CD4-positive, alpha-beta T cell treated with Interleukin-6 for 4 hours (primary cell): ENCODE measurements around the gene ITM2C.

ENCODE experiments used
- DNase-seq: peaks from one replicate; pipeline ENCODE4 v3.0.0-alpha.2; 2020; ENCODE audit warnings: mixed read lengths

Gene ITM2C

DNA sequence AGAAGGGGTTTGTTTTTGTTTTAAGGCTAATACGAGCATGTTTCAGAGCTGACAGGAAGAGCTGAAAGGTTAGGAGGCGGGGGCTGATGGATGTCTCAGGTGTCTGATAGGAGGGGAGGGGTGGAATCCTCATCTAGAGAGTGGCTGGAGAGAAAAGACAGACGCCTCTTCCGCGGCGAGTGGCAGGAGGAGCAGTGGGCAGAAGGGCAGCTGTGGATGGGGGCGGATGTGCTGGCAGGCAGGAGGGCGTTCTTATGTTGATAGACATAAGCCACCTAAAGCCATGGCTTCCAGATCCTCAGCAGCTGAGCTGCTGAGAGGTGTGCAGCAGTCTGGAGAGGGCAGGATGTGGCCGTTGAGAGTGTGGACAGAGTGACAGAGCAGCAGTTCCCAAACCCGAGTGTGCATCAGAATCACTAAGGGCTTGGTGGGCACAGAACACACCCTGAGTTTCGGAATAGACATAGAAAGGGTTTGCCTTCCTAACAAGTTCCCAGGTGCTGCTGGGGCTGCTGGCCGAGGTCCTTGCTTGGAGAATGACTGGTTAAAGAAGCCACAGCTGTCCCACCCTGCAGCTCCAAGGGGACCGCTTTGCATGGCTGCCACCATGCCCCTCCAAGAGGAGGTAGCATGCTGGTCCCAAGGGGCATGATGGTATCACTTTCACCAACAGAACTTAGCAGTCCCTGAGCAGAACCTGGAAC lies 3.0 kb upstream of the ITM2C start:
- DNase-seq: peak; percentile 16

DNA sequence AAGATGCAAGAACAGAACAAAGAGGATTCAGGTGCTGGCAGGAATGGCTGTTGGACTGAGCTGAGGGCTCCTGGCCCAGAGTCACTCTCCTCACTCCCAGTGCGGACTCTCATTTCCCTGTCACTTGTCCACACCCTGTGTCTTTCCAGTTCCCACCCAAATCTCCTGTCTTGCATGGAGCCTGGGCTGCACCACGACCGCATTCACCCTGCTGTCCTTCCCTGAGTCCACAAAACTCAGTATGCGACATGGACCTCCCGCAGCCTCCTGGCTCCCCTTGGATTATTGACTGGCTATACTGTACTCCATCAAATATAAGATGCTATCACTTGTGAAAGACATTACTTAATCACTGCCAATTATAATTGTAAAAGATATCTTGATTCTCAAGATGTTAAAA lies 2.5 kb upstream of the ITM2C start:
- no peak for DNase-seq

DNA sequence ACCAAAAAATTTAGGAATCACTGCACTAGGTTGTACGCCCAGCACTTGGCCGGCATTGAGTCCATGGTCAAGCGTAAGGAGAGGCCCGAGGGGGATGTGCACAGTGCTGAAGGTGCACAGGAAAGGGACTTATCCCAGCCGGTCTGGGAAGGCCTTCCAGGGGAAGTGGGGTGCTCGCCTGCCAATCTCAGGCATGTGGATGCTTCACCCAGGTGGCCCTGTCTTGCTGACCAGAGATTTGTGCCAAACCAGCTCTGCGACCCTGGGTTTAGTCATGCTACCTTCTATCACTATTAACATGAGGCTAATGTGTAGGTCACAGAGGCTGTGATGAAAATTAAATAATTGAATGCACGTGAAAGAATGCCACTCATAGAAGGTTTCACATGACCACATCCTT lies 1.7 kb upstream of the ITM2C start:
- no peak for DNase-seq

DNA sequence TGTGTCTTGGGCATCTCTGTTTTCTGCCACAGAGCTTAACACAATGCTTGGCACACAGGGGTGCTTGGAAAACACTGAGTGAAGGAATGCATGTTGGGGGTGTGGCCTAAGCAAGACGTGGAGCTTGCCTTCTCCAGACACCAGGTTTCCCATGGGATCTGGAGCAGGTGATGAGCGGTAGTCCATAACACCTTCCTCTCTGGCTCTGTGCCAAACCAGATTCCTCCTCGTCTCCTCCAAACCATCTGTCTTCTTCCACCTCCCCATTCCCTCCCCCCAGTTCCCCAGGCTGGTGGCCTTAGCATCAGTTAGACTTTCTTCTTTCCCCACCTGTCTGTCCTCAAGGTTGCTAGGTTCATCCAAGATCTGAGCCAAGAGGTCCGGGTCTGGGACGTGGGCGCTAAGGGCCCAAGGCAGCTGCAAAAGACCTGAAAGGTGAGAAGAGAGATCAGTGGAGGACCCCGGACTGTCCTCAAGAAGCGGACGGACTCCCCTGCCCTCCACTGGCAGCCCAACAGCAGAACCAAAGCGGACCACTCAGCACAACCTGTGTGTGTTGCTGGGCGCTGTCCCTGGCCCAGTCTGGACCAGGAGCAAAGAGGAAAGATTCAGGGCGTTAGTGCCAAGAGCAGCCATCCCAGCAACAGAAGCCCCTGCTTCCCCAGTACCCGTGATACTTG lies 1.2 kb upstream of the ITM2C start:
- DNase-seq: no peak

DNA sequence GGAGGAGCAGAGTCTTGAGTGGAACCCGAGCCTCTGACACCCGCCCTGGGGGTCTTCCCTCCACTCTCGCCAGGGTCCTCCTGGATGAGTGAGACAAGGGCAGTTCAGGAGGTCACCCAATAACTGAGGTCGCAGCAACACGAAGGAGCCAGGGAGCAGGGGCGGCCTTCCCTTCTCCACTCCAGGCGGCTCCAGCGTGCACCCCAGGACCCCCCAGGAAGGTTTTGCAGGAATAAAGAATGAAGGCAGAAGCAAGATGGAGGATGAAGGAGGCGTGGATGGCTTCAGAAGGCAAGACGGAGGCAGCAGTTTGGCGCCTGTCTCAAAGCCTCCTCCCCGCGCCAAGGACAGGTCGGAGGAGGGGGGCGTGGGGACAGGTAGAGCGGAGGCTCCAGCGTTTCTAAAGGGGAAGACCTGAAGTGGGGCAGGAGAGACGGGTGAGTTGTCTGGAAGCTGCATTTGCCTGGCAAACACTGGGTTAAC lies 579 bp upstream of the ITM2C start:
- no peak for DNase-seq

DNA sequence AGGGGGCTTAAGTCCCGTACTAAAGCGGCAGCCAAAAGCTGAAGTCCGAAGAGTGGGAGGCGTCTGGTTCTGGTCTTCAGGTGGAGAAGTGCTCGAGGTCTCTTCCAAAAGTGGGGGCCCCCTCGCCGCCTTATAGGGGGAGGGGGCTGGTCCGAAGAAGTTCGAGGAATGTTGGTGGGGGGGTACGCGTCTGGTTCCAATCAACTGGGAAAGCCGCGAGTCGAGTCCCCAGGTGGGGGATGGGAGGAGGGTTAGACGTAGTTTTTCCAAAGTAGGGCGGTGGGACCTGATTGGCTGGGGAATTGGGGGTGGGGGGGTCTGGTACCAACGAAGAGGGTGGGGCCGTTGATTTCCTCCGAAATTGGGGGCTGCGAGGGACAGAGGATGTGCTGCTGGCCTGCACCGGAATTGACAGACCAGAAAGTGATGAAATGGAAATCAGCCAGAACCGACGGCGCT lies 594 bp downstream of the ITM2C start:
- peak; percentile 13 for DNase-seq

DNA sequence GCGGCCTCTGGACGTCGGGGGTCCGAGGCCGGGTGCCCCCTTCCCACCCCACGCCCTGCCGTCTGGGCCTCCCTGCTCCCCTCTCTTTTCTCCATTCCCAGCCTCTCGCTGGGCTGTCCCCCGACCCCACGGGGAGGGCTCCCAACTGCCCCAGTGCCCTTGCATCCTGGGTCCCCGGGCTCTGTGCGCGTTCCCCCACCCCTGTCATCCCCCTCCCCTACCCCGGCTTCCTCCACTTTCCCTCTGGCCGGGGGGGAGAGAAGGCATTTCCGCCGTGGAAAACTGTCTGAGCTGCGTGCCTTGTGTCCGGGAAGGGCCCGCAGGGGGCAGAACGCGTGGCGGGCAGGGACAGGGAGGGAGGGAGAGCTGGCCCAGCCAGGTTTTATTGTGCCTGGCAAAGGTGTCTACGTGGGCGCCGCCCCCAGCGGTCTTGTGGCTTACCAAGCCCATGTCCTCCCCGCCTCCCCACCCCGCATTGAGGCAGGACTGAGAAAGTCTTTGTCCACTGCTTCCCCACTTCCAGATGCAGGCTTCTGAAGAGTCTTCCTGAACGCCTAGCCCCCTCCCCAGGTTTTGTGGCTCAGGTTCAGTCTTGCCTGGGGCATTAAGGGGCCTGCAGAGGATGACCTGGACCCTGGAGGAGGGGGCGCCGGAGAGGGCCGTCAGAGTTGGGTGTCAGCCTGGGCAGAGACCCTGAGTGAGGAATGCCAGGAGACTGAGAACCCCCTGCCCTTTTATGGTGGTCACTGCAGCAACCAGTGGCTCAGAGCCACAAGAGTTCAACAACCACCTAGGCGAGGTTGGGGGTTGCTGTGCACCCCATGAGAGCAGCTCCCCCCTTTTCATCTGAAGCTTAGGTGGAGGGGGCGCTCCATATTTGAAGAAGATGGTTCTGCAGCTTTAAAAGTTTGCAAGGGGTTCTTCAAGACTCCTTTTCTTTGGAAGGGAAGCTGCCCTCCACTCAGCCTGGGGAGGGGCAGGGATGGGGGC lies 1.3 kb downstream of the ITM2C start:
- DNase-seq: peak; percentile 41

DNA sequence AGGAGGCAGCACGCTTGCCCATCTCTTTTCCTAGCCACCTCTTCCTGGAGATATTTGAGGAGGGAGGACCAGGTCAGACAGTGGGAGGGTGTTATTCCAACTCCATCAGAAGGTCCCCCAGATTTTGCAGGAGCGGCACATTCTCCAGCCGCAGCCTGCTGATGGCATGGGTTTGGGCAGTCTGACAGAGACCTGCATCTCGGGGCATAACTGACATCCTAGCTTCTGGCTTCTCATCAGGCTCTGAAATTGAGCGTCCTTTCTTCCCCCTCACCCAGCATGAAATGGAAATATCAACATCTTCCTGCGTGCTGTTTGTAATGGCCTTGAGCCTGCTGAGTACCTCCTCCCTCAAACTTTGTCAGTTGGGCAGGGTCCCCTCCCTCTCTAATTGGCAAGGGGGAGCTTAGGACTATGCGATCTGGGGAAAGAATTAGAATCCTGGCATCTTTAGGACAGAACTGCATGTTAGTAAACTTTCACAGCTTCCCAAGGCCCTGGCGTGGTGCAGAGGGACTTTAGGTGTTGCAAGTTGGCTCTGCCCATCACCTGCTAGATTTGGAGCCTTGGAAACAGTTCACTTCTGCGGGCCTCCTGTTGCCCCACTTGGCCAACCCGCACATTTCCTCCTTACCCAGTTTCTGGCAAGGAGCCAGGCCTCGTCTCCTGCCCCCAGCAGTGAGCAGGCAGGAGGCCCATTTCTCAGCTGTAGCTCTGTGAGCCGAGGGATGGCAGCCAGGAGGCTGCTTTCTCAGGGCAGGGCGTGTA lies 2.2 kb downstream of the ITM2C start:
- DNase-seq: peak; percentile 80

DNA sequence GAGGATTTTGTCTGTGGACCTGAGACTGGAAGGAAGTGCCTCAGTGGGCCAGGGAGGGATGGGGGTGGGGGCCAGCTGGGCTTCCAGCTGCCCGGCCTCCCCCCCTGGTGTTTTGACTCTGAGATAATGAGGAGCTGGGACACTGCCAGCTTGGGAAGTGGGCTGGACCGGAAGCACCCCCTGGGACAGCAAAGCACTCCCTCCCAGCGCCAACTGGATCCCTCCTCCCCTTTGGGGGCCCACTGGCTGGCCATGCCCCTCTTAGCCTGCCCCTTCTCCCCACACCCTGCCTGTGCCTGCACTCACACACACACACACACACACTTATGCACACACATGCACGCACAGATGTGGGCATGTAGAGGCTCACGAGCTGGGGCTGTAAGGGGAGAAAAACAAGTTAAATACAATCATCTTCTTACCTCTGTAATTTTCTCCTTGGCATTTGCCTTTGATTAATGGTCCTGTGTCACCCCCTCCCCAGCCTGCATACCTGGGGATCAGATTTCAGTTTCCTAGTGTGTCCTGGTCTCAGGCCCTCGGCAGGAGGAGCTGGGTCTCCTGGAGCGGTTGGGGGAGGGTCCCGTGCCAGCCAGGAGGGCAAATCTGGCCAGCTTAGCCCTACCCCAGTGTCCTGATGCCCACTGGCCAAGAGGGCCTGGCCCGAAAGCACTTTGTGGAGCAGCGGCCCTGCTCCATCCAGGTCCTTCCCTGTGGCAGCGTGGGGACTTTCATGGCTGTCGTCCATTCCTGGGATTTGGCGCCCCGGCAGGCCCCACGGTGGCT lies 3.6 kb downstream of the ITM2C start:
- DNase-seq: no peak

DNA sequence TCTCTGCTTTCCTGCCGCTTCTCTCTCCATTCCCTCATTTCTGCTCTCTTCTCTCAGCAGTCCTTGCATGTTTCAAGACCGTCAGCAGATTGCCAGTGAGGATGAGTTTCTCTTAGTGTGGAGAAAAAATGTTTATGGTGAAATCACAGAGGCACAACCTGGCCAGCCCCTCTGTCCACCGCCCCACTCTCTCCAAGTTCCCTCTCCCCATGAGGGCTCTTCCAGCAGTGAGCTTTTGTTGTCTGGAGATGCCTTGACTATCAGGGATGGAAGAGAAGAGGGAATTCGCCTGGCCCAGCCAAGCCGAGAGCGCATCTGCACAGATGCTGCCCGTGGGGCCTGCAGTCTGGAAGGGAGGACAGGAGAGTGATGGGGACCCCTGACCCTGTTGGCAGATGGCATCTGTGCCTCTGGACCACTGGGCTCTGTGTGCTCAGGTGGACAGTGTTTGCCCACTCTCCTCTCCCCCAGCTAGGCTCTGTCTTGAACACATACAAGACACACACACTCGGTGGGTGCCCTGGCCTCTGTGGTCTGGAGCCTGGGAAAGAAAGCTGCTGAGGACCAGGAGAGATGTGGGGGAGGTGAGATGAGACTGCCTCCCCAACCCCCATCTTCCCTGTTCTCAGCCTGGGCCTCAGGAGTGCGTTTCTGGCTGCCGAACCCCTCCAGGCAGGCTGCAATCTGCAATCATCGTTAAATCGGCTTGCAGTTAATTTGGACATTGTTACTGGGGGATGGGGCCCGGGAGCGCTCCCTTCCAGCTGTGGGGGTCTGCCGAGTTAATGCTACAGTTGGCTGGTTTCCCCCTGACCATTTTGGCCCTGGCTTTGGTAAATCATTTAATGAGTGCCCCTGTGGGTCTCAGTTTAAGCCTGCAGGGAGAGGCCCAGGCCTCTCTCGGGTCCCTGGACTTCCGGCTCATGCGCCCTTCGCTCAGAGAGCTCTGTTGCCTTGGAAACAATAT lies 4.5 kb downstream of the ITM2C start:
- no peak for DNase-seq

DNA sequence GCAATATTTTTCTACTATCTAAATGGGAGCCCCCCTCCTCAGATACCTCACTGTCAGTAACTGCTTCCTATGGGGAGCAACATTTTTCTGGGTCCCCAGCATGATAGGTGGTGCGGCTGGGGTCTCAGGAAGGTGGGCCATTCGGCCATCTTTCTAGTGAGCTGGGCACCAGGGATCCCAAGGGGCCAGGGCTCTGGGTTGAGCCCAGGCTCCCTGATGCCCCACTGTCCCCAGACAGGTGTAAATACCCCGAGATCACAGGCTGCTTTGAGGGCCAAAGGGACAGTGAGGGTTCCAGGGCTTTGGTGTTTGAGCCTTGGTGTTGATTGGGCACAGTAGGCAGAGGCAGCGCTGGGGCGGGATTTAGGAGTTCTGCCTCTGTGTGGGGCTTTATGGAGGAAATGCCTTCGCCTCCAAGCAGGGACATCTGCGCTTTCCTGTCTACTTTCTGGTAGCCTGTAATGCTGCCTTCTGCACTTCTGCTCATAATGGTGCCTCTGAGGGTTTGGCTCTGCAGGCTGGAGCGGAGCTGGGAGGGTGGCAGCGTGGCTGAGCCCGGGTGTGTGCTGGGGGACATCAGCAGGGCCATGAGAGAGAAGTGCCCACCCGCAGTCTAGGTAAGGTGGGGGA lies 5.3 kb downstream of the ITM2C start:
- DNase-seq: no peak

DNA sequence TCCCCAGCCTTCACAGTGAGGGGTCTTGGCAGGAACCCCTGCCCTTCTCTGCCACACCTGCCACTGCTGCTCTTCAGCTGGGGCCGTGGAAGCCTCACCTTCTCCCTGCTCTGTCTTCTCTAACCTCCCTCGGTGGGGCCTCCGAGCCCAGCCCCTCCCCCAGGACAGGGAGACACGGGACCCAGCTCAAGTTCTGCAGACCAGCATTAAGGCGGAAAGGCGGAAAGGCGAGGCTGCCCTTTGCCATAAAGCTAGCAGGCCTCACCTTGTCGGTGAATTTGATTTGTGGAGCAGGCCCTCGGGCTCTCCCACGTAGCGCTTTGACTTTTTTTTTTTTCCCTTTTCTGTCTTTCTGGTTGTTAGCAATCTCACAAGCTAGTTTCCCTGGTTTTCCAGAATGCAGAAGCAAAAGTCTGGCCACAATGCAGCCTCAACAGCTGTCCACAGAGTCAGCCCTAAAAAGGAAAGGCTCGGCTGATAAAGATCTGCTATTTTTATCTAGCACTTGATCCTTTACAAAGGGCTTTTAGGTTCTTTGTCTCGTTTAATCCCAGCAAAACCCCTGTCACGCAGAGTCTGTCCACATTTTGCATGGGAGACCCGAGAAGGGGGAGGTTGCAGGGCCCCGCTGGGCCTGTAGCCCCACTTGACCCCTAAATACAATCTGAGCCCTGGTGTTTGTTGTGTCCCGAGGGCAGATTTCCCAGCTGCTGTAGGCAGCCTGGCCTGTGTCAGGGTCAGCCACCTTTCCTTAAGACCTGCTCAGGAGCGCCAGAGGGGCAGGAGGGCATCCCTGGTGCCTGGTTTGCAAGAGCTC lies 6.0 kb downstream of the ITM2C start:
- no peak for DNase-seq

DNA sequence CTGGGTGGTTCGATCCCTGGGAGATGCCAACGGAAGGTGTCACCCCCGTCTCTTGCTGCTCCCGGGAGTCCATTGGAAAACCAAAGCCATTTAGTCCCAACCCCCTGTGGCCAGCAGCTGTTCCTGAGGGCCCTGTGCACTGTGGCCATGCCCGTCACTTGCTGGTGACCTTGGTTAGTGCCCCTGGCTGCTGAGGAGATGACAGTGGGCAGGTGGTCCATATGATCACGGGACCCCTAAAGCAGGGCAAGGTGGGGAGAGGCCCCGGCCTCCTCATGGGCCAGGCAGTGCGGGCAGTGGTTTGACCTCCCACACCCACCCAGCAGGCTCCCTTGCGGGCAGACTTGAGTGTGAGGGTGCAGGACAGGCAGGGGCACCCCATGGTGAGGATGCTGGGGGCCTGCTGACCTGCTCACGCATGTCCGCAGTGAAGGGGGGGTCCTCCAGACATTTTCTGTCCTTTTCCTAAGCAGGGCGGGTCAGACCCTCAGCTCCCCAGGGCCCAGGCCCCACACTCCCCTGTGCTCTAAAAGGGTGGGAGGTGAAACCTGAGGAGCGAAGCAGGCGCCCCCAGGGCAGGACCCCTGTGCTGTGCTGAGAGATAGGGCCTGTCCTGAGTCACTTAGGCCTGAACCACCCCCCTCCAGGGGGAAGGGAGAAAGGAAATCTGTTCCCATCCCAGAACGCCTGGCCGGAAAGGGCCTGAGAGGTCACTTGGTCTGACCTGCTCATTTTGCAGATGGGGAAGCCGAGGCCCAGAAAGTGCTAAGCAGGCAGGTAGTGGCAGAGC lies 6.8 kb downstream of the ITM2C start:
- DNase-seq: no peak

DNA sequence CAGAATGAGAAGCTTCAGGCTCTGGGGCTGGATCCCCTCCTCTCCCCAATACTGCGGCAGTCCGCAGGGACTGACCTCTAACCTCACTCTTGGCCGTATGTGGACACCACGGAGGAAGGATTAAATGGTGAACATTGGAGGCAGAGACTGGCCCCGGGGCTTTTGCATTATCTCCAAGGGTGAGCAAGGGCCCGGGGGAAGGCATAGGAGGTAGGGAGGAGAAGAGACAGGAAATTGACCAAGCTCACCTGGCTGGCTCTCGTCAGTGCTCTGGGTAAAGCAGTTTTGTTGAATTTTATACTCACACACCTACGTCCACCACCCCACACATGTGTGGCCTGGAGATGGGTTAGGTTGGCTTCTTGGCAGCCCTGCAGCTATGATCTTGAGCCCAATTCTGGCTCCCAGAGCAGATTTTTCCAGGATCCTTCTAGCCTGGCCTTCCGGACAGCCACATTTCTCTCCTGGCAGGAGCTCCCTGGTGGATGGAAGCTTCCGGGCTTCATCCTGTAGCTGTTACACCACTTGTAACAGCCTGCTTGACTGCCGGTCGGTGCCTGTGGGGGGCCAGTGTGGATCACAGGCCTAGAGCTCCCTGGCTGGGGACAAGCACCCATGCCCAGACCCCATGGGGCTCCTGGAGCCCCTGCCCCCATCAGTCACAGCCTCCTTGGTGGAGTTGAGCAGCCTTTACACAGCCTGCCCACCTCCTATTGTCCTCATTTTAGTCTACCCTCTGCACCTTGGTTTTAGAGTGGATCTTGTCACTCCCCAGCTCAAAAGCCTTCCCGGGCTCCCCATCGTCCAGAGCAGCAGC lies 7.6 kb downstream of the ITM2C start:
- no peak for DNase-seq

DNA sequence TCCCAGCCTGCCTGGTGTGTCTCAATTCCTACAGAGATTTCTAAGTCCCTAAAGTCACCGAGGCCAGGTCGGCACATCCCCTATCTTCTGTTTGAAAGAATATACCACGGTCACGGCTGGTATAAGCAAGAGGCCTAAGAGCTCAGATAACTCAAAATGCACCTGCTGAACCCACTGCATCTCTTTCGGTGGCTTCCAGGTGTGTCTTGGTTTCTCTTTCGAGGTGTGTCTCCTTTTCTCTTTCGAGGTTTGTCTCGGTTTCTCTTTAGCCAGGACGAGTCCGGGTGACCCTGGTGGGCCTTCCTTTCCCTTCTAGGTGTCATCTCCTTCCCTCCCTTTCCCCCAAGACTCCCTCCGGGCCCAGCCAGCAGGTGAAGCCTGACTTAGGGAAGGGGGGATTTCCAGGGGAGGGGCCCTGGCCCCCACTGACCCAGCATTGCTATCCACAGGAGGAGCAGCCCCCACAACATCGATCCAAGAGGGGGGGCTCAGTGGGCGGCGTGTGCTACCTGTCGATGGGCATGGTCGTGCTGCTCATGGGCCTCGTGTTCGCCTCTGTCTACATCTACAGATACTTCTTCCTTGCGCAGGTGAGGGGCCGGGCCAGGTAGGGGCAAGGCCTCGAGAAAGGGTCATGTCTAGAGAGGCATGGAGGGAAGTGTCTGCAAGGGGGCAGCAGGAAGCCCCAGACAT lies 8.4 kb downstream of the ITM2C start:
- no peak for DNase-seq

DNA sequence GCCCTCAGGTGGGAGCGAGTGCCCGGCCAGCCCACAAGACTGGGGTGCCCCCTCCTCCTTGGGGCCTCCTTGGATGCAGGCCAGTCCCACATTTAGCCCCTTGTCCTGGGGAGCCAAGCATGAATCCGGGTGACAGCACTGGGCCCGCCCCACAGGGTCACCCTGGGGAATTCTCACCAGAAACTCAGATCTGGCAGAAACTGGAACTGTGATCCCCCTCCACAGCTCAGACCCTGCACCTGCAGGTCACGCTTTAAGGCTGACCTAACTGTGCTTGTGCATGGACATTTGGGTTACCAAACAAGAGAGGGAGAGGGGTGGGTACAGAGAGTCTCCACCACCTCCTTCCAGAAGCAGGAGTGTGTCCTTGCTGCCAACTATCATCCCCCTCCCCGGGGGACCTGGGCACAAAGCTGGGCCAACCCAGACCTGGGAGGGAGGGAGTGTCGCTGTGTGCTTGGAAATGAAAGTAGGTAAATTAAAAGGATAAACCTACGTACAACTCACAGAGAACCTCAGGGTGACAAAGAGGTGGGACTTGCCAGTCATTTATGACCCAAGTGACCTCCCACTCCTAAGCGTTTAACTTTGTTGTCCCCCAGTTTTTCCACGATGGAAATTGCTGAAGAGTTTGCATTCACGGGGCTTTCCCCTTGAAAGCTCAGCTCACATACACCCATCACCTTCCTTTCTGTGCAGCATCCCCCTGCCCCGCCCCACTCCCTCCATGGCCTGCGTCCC lies 9.1 kb downstream of the ITM2C start:
- no peak for DNase-seq
